K562 (cell line): ENCODE results near the gene TMEM158. TPM values are rescaled to one million over a fixed set of nuclear protein-coding genes. Genes with fewer than 3 reads are reported as not detected.

Experiments used
- GTF2E2 ChIP-seq: fragments of 200-800 bp; sonication (Bioruptor generic); IDR thresholded peaks from 2 replicates; pipeline ENCODE4 v1.6.1; 2016; ENCODE audit warnings: missing genetic modification characterization, missing compliant biosample characterization
- KLF6 ChIP-seq: fragments of 250-450 bp; sonication (Bioruptor Pico); IDR thresholded peaks from 2 replicates; pipeline ENCODE4 v1.4.0; 2020; ENCODE audit warnings: mild to moderate bottlenecking, moderate library complexity, borderline replicate concordance
- REST ChIP-seq, 2 experiments: fragments of 450-650 bp; formaldehyde crosslinking in 1 of 2; IDR thresholded peaks; 2 replicates each; pipeline versions ENCODE4 v1.4.0 to v1.6.1; 2014 to 2020; ENCODE audit warnings: mild to moderate bottlenecking in 2 of 2, borderline replicate concordance in 1 of 2, low read depth in 1 of 2
- ZBTB40 ChIP-seq, 2 experiments: fragments of 450-650 bp in 1 of 2; sonication (generic) in 1 of 2; formaldehyde crosslinking in 1 of 2; IDR thresholded peaks; 2 replicates each; pipeline versions ENCODE4 v1.7.1 to v1.9.0; 2016 to 2022; ENCODE audit warnings: inconsistent platforms in 1 of 2, mild to moderate bottlenecking in 1 of 2, missing genetic modification reagents in 1 of 2
- polyA plus RNA-seq, 8 experiments: library from polyadenylated mRNA; depleted of rRNA in 4 of 8; stranded (reverse) in 5 of 8; unstranded in 3 of 8; fragments of >200 nt; fragmentation: Nextera tagmentation in 2 of 8; fragmentation: Illumina TruSeq in 1 of 8; extraction: Ambion mirVana in 2 of 8; extraction: Trizol in 1 of 8; gene quantifications; 2 replicates each; pipeline versions ENCODE4 v1.2.1 to v1.2.3, GENCODE V29; 2011 to 2014; ENCODE audit warnings: inconsistent platforms in 1 of 8, missing spikeins in 1 of 8
- total RNA-seq, 7 experiments: library from RNA; depleted of rRNA in 6 of 7; stranded (reverse); fragments of >200 nt in 6 of 7; fragmentation: Illumina TruSeq in 2 of 7; extraction: Trizol in 2 of 7; gene quantifications; 2 replicates each; pipeline versions ENCODE4 v1.2.1 to v1.2.3, GENCODE V29; 2011 to 2021; ENCODE audit warnings: low replicate concordance in 1 of 7
- TF ChIP-seq, protein P1 (sequence below): IDR thresholded peaks from 2 replicates; pipeline ENCODE4 v1.6.1; 2012; ENCODE audit warnings: low read depth, low read length, improper control_type of control experiment, borderline replicate concordance

Gene TMEM158
- total and polyA plus RNA-seq, 9 of the 15 experiments (the other 6 are each of a cell fraction or from before 2014, with no cell fraction given): 2.2 to 46.5 (median 8.4) TPM

DNA sequence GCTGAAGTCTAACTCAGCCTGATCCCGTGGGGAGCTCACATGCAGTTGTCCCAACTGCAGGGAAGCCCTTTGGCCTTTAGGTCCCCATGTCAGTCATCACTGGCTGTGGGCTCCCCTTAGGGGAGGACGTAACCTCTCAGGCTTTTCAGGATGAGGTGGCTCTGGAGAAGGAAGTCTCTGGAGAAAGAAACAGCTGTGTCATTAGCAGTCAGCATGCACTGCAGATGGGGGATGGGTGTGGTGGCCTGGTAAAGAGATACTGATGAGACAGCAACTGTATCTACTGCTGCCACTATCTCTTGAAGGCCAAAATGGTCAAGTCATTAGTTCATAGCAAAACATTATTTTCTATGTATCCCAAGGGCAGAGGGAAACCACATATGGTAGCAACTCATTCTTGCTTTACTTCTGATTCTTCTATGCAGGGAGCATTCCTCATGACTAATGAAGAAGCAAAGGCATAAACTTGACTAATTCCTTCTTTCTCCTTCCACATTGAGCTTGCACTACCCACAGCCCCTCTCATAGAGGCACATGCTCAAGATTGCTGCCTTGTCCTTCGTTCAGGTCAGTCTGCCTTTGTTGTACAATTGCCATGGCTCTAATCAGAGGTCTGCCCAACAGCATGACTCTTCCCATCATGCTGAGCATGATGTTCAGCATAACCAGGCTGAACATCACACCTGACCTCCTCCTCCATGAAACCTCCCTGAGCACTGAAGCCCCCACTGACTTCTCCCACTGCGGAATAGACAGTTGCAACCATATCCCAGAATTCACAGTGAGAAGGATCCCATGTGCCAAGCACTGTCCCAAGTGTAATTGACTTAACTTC, 47.8 kb upstream of the TMEM158 start (continued):
- TF ChIP-seq, protein P1, sequence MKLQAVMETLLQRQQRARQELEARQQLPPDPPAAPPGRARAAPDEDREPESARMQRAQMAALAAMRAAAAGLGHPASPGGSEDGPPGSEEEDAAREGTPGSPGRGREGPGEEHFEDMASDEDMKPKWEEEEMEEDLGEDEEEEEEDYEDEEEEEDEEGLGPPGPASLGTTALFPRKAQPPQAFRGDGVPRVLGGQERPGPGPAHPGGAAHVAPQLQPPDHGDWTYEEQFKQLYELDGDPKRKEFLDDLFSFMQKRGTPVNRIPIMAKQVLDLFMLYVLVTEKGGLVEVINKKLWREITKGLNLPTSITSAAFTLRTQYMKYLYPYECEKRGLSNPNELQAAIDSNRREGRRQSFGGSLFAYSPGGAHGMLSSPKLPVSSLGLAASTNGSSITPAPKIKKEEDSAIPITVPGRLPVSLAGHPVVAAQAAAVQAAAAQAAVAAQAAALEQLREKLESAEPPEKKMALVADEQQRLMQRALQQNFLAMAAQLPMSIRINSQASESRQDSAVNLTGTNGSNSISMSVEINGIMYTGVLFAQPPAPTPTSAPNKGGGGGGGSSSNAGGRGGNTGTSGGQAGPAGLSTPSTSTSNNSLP: peak; percentile 54; the same call in 1 of the 2 replicates
- peak; percentile 29; the same call in 1 of the 2 replicates for TF ChIP-seq ZBTB40 (IDR thresholded peaks at IDR 0.05)
- no peak for TF ChIP-seq ZBTB40 (CRISPR knock-in tag; IDR thresholded peaks at IDR 0.05)
- TF ChIP-seq REST (IDR thresholded peaks at IDR 0.05; ENCODE audit: borderline replicate concordance): no peak; the same call in none of the 2 replicates
- no peak for TF ChIP-seq REST (CRISPR knock-in tag; IDR thresholded peaks at IDR 0.05; ENCODE audit: low read depth)
- TF ChIP-seq KLF6: peak; percentile 28; the same call in 1 of the 2 replicates
- no peak for TF ChIP-seq GTF2E2 (tag)
